Measurements from ENCODE around the gene SLC25A18. TPM values are rescaled to one million over a fixed set of nuclear protein-coding genes. Genes with fewer than 3 reads are reported as not detected.

SLC25A18 gene
- total RNA-seq: under 0.01 and 0.09 TPM in 2 replicates

DNA sequence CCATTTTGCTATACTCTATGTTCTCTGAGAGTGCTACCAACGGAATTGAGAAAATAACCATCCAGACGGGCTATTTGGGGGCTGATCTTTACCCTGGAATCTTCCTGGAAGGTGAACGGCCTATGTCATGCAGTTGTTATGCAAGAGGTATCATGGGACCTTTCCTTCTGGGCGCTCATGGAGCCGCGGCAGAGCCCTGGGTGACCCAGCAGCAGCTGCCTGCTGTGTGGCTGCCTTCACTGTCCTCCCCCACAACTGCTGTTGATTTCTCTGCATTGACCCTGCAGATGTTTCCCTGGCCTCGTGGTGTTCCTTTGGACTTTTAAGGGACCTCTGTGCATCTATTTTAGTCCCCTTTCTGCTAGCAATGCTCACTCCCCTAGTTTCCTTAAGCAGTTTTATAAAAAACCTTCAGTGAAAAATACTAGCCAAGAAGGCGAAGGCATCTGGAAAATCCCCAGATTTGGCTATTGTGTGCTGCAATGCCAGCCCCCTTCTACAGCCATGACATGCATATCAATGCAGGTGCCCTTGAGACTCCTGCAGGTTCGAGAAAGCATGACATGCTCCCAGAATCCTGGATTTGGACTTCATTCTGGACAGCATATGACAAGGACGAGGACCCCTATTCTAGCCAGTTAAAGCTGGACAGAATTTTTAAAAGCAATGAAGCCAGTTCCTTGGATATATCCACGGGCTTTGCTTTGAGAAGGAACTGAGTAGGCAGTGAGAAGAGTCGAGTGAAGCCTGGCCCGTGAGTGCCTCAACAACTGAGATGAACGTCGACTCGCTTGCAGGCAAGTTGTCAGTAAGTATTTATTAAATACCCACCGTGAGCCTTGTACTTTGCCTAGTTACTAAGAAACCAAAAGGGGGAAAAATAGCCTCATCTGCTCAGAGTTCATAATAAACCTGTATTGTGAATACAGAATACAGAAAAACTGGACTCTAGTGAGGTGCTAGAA lies at the start of gene SLC25A18:
Gene SLC25A18, plus strand, starts transcription at position 593 of the 965 bp plus-strand sequence. CDS start 16,447 bp downstream, outside the sequence.

DNA sequence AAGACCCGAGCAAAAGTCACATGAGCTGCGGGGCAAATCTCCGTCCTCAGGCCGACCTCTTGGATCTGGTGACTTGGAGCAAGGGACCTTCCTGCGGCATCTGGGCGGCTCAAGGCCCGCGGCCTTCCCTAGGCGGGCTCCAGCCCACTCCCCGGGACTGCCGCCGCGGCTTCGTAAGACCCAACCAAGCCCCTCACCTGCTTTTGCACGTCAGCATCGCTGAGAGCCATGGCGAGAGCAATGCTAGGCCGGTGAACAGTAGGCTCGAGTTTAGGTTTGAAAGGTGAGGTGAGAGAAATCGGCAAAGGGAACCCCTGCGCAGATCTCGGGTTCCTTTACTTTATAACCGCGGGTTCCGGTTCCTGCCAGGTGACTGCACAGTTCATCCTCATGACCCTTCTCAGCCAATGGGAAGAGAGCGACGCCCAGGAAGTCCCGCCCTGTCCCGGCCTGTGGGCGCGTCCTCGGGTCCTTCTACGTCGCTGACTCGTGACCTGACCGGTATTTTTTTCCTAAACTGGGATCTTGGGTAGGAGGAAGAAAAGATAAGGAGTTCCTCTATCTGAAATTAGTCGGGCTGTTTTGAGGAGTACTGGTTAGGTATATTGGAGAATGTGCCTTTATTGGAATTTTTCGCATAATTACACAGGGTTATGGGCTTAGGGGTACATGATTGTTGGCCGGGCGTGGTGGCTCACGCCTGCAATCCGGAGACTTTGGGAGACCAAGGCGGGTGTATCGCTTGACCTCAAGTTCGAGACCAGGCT lies 65.3 kb downstream of the SLC25A18 start, which contains the start of gene ATP6V1E1:
Gene ATP6V1E1, minus strand, starts transcription at position 344 of the 767 bp plus-strand sequence. Its CDS starts 114 bp downstream, at position 230.

GRCh38 chr22:17638432-17639246 lies 75.3 kb downstream of the SLC25A18 start, which contains the start of gene BCL2L13:
BCL2L13 (plus strand) TSS chr22:17638757; CDS start chr22:17655712, 16,955 bp downstream.

Other genes with a start within 250 kb of the SLC25A18 start
- under 0.01 and 0.28 TPM in 2 replicates for gene CECR2, start 194.0 kb upstream of the SLC25A18 start, total RNA-seq
- gene ATP6V1E1, start 65.3 kb downstream of the SLC25A18 start, total RNA-seq: 176 and 203 TPM in 2 replicates
- gene BCL2L13, start 75.3 kb downstream of the SLC25A18 start, total RNA-seq: 52.9 and 56.7 TPM in 2 replicates
- 26.1 and 26.3 TPM in 2 replicates for gene BID, start 211.0 kb downstream of the SLC25A18 start, total RNA-seq